ENCODE results near the gene FAM53B. TPM values are rescaled to one million over a fixed set of nuclear protein-coding genes. Genes with fewer than 3 reads are reported as not detected.
"Not testable (repeated sequence)": the region's sequence is repeated elsewhere in the genome, so short reads cannot be mapped to it uniquely, and the experiment has no call there.

FAM53B gene
- polyA plus RNA-seq, 3 donors, result 7.1 to 12.8 (median 9.8) TPM

DNA sequence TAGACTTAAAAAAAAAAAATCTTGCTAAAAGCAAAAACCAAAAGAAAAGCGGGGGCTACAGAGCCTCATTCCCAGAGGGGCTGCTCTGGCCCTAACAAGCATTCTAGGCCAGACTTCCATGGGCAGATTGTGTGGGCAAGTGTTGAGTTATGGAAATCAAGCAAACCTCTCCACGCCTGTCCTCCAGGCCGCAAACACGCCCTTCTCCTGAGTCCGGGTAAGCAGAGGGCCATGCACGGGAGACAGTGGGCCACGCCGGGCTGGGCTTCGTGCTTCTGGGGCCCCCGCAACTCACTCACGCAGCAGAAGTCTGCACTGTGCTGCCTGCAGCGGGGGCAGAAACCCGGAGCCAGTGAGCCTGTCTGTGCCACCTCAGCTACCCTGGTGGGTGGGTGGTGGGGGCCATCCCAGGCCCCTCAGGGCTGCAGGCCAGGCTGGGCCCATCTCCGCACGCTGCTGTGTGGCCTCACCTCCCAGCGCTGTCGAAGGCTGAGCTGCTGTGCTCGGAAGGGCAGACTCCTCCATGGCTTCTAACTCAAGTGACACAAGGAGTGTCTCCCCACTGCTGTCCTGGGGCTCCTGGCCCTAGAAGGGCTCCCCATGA, 125.6 kb downstream of the FAM53B start:
- no peak overlapping the region for H3K27ac ChIP-seq (ENCODE audit: low read depth, low read length)
- WGBS, 3 donors, result 90 to 94% (median 92%) methylated on average over 18 of the region's 18 CpGs

DNA sequence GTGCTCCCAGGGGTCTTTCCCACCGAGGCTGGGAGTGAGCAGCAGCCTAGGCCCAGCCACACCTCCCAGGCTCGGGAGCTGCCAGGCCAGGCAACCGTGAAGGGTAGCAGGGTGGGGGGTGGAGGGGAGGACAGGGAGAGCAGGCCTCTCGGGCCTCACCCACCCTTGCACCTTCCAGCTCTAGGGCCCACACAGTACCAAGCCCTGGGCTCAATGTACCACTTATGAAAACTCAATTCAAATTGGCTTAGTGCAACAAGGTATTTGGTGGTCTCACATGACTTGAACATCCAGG, 127.4 kb downstream of the FAM53B start:
- WGBS, 3 donors, result 80 to 88% (median 86%) methylated on average over 4 of the region's 4 CpGs
- no peak overlapping the region for H3K27ac ChIP-seq (ENCODE audit: low read depth, low read length)

DNA sequence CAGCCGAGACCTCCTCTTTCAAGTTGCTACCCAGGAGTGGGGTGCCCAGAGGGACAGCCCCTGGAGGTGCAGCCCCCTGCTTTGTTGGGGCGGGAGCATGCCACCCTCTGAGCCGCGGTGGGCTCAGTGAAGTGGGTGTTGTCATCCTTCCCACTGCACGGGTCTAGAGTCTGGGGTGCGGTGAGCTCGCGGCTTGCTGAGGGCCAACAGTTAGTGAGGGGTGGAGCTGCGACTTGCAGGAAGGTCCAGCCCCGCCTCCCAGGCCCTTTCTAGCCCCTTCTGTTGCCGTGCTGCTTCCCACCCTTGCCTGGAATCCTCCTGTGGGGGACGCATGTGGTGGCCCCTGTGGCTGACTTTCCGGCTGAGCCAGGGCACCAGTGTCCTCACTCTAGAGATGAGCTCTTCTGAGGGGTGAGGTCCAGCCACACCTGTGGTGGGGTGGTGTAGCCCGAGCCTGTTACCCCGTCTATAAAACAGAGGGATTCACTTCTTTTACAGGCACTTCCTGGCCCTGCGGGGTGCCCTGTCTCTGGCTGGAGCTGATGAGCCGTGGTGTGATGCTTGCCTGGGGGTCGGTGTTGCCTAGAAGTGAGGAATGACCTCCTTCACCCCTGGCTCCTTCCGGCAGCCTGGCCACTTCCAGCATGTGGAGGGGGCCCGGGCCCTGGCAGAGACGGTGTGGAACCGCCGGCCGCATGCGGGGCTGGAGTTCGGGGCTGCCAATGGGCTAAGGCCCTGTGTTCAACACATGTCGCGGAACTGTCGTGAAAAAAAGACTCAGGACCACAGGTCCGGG, 127.9 kb downstream of the FAM53B start:
- WGBS, 3 donors, result 90 to 92% (median 90%) methylated on average over 30 of the region's 30 CpGs

GRCh38 chr10:124615259-124615658, 128.9 kb downstream of the FAM53B start:
- H3K27ac ChIP-seq (ENCODE audit: low read depth, low read length), result no peak overlapping the region
- 97% methylated on average over 33 to 34 of the region's 34 CpGs for WGBS, 3 donors

More for the DNA sequence above, 127.9 kb downstream of the FAM53B start:
- H3K27ac ChIP-seq (ENCODE audit: low read depth, low read length), result no peak overlapping the region

- H3K27ac ChIP-seq (ENCODE audit: low read depth, low read length), result no peak overlapping the region
- 79 to 84% (median 82%) methylated on average over 11 of the region's 11 CpGs for WGBS, 3 donors
Measured at GRCh38 chr10:124614003-124614659, 130.0 kb downstream of the FAM53B start.

DNA sequence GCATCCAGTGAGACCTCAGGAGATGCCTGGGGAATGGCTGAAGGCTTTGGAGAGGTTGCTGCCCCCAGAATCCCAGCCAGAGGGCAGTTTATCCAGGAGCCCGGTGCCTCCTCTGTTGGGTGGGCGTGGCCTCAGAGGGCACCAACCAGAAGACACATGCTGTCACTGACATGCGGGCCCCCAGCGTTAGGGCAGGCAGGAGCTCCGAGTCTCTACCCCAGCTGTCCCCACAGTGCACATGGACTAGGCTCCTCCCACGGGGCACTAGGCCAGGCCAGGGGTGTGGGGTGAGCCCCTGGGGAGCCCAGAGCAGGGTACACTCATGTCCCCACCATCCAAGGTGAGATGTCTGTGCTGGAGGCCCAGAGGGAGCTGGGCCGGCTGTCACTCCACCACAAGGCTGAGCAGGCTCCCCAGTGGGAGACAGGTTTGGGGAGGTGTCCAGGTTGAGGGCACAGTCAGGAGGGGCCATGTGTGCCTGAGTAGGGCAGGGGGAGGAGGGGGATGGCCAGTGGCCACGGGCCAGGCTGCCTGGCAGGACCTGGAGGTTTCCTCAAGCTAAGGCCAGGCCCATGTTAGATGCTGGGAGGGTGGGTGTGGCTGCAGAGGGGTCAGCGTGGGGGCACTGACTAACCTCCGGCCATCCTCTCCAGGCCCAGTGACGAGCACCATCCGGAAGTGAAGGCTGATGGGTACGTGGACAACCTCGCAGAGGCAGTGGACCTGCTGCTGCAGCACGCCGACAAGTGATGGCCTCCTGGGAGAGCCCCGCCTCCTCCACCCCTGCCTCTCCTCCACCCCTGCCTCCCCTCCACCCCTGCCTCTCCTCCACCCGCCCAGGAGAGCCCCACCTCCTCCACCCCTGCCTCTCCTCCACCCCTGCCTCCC, 131.3 kb downstream of the FAM53B start:
- WGBS, 3 donors, result 47 to 55% (median 50%) methylated on average over 10 to 18 of the region's 18 CpGs
- H3K27ac ChIP-seq (ENCODE audit: low read depth, low read length), result no peak overlapping the region

GRCh38 chr10:124611738-124612137, 132.4 kb downstream of the FAM53B start:
- no peak overlapping the region for H3K27ac ChIP-seq (ENCODE audit: low read depth, low read length)
- 40 to 87% (median 54%) methylated on average over 11 of the region's 11 CpGs for WGBS, 3 donors

DNA sequence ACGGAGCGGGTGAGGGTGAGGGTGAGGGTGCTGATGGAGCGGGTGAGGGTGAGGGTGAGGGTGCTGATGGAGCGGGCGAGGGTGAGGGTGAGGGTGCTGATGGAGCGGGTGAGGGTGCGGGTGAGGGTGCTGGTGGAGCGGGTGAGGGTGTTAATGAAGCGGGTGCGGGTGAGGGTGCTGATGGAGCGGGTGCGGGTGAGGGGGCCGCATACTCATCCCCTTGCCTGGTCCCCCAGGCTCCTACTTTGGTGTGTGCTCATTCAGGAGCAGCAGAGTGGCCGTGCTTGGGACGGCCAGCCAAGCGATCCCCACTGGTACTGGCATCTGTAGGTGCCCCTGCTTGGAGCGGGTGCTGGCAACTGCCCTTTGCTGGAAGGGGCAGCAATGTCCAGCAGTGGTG, 133.3 kb downstream of the FAM53B start:
- H3K27ac ChIP-seq (ENCODE audit: low read depth, low read length), result not testable (repeated sequence)
- WGBS, 3 donors, result 78 to 96% (median 89%) methylated on average over 8 to 17 of the region's 17 CpGs

DNA sequence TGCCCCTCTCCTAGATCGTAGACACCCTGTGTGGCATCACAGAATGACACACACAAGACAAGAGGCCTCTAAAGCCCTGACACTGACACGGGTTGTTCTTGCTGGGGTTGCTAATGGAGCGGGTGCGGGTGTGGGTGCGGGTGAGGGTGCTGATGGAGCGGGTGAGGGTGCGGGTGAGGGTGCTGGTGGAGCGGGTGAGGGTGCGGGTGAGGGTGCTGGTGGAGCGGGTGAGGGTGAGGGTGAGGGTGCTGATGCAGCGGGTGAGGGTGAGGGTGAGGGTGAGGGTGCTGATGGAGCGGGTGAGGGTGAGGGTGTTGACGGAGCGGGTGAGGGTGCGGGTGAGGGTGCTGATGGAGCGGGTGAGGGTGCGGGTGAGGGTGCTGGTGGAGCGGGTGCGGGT, 134.0 kb downstream of the FAM53B start:
- not testable (repeated sequence) for H3K27ac ChIP-seq (ENCODE audit: low read depth, low read length)
- WGBS, 3 donors, result 92 to 96% (median 94%) methylated on average over 16 to 18 of the region's 19 CpGs

GRCh38 chr10:124609698-124610097, 134.5 kb downstream of the FAM53B start:
- no peak overlapping the region for H3K27ac ChIP-seq (ENCODE audit: low read depth, low read length)
- WGBS, 3 donors, result 82 to 87% (median 85%) methylated on average over 11 of the region's 11 CpGs

GRCh38 chr10:124608093-124608721, 136.0 kb downstream of the FAM53B start:
- H3K27ac ChIP-seq (ENCODE audit: low read depth, low read length), result no peak overlapping the region
- WGBS, 3 donors, result 84 to 94% (median 92%) methylated on average over 13 to 14 of the region's 14 CpGs

DNA sequence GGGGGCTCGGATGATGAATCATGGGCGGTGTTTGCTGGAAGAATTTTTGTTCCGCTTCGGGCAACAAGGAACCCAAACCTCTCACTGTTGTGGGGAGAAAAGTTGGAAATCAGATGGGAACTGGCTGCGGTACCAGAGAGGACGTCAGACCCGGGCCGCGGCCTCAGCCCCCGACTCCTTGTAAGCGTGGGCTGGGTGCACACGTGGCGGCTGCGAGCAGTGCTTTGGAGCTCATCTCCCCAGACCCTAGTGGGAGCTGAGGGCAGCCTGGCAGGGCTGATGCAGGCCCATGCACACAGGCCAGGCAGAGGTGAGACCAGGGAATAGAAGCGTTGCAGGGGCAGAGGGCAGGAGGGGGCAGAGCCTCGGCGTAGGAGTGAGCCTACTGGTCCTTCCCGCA, 136.5 kb downstream of the FAM53B start:
- WGBS, 3 donors, result 92 to 95% (median 92%) methylated on average over 16 to 18 of the region's 18 CpGs
- no peak overlapping the region for H3K27ac ChIP-seq (ENCODE audit: low read depth, low read length)

GRCh38 chr10:124606822-124607221, 137.4 kb downstream of the FAM53B start:
- 33 to 62% (median 42%) methylated on average over 10 of the region's 10 CpGs for WGBS, 3 donors
- H3K27ac ChIP-seq (ENCODE audit: low read depth, low read length), result no peak overlapping the region

- no peak overlapping the region for H3K27ac ChIP-seq (ENCODE audit: low read depth, low read length)
- 73 to 84% (median 73%) methylated on average over 26 to 31 of the region's 31 CpGs for WGBS, 3 donors
Measured at GRCh38 chr10:124605856-124606812, 138.0 kb downstream of the FAM53B start.

- WGBS, 3 donors, result 86 to 88% (median 87%) methylated on average over 5 of the region's 5 CpGs
- H3K27ac ChIP-seq (ENCODE audit: low read depth, low read length), result no peak overlapping the region
Measured at GRCh38 chr10:124605481-124605855, 138.7 kb downstream of the FAM53B start.

DNA sequence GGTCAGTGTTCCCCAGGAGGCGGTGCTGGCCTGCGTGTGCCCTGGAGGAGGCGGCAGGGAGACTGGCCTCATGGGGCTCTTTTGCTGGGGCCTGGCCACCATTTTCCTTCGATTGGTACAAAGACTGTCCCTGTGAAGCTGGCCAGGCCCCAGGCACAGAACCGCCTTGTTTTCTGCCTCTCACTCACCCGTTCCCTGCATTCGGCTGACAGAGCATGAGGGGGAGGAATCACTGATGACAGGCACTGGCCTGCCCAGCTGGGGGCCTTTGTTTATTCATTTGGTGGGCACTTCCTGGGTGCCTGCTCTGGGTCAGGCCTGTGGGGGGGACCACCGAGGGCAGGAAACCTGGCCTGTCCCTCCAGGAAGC, 139.2 kb downstream of the FAM53B start:
- no peak overlapping the region for H3K27ac ChIP-seq (ENCODE audit: low read depth, low read length)
- 75 to 84% (median 79%) methylated on average over 8 of the region's 8 CpGs for WGBS, 3 donors

GRCh38 chr10:124604214-124605000, 139.8 kb downstream of the FAM53B start:
- no peak overlapping the region for H3K27ac ChIP-seq (ENCODE audit: low read depth, low read length)
- 86 to 90% (median 90%) methylated on average over 22 of the region's 22 CpGs for WGBS, 3 donors

Data from adipose tissue (tissue), 3 donors.